Activated CD8-positive, alpha-beta T cell treated with anti-CD3 and anti-CD28 coated beads, Interleukin-2, amount 10 ng/mL, durations not matched to agents 7 days and 5 days (primary cell): Measurements from ENCODE around the gene ARHGAP23. TPM values are rescaled to one million over a fixed set of nuclear protein-coding genes. Genes with fewer than 3 reads are reported as not detected.
"Not testable (repeated sequence)": the region's sequence is repeated elsewhere in the genome, so short reads cannot be mapped to it uniquely, and the experiment has no call there.

ENCODE experiments used
- ATAC-seq: fragments of 150-1000 bp; cut with Tn5 transposase; one replicate; pipeline ENCODE4 v1.10.0; 2021; ENCODE audit warnings: moderate library complexity
- CTCF ChIA-PET: fragments of 350-600 bp; sonication (Branson Sonifier 250); formaldehyde crosslinking; loops from one replicate; lab custom pipeline; 2021; ENCODE audit warnings: antibody characterized with exemption; lab: Charles Lee
- POLR2A ChIA-PET: fragments of 350-600 bp; sonication (Branson Sonifier 250); formaldehyde crosslinking; loops from one replicate; lab custom pipeline; 2021; ENCODE audit warnings: antibody characterized with exemption; lab: Charles Lee
- DNase-seq: peaks from one replicate; pipeline ENCODE4 v3.0.0-alpha.2; 2020
- H3K27ac Mint-ChIP-seq: one replicate; pipeline ENCODE4 v1.8.0; 2021; ENCODE audit warnings: mild to moderate bottlenecking, mixed read lengths
- H3K27me3 Mint-ChIP-seq: one replicate; pipeline ENCODE4 v1.8.0; 2021; ENCODE audit warnings: low read depth, mixed read lengths
- H3K36me3 Mint-ChIP-seq: one replicate; pipeline ENCODE4 v1.8.0; 2021; ENCODE audit warnings: low read depth, mixed read lengths
- H3K4me1 Mint-ChIP-seq: one replicate; pipeline ENCODE4 v1.8.0; 2021; ENCODE audit warnings: low read depth, mixed read lengths
- H3K4me3 Mint-ChIP-seq: one replicate; pipeline ENCODE4 v1.8.0; 2021; ENCODE audit warnings: mild to moderate bottlenecking, mixed read lengths
- H3K9me3 Mint-ChIP-seq: one replicate; pipeline ENCODE4 v1.8.0; 2022; ENCODE audit warnings: mixed read lengths; ENCODE audit not compliant: insufficient read depth
- total RNA-seq, 2 experiments: library from RNA; stranded (reverse); gene quantifications; one replicate each; pipeline ENCODE4 v1.2.3, GENCODE V29; 2021

ARHGAP23 gene
- total RNA-seq, 2 experiments from 2014 or later = 0.24 to 0.47 TPM

GRCh38 chr17:38482700-38483043 is 54.4 kb downstream of the ARHGAP23 start:
- H3K9me3 Mint-ChIP-seq, POLR2A ChIA-PET, H3K4me3 Mint-ChIP-seq, H3K27me3 Mint-ChIP-seq, H3K36me3 Mint-ChIP-seq, H3K4me1 Mint-ChIP-seq, DNase-seq, ATAC-seq, H3K27ac Mint-ChIP-seq: not testable (repeated sequence)
- CTCF ChIA-PET = interaction anchor here (3.5 kb wide), 1 partner anchor 59 kb away, joined by 10 read pairs; no protein-coding TSS in a partner anchor

GRCh38 chr17:38484242-38485145 is 56.2 kb downstream of the ARHGAP23 start:
- ATAC-seq (peak; percentile 81), DNase-seq (peak; percentile 74)
- CTCF ChIA-PET = interaction anchor here (0.7 to 3.5 kb wide), 3 partner anchors 41 to 61 kb away, joined by 3 to 10 read pairs (median 3); no protein-coding TSS in a partner anchor
- H3K9me3 Mint-ChIP-seq, H3K4me1 Mint-ChIP-seq, POLR2A ChIA-PET, H3K36me3 Mint-ChIP-seq, H3K27ac Mint-ChIP-seq, H3K4me3 Mint-ChIP-seq: not testable (repeated sequence)
- H3K27me3 Mint-ChIP-seq = peaks cover 10% of the 10 kb centered on the region

GRCh38 chr17:38485146-38485468 is 56.8 kb downstream of the ARHGAP23 start:
- Mint-ChIP-seq H3K4me1 (peaks cover 5% of the 10 kb centered on the region), H3K27me3 (peaks cover 10% of the 10 kb centered on the region), H3K27ac (no peak overlapping the region), H3K36me3 (no peaks in the 10 kb centered on the region), H3K4me3 (no peak overlapping the region), H3K9me3 (no peaks in the 10 kb centered on the region)
- no peak for ATAC-seq
- no peak for DNase-seq
- ChIA-PET CTCF (interaction anchor here (1.1 to 1.3 kb wide), 2 partner anchors 42 to 62 kb away, joined by 3 to 5 read pairs; no protein-coding TSS in a partner anchor), POLR2A (no interaction called here)

- H3K9me3 Mint-ChIP-seq, H3K4me3 Mint-ChIP-seq, H3K36me3 Mint-ChIP-seq, H3K27ac Mint-ChIP-seq, H3K4me1 Mint-ChIP-seq, ATAC-seq, DNase-seq, POLR2A ChIA-PET: not testable (repeated sequence)
- peaks cover 10% of the 10 kb centered on the region for H3K27me3 Mint-ChIP-seq
- CTCF ChIA-PET = interaction anchor here (1.1 kb wide), 1 partner anchor 62 kb away, joined by 5 read pairs; no protein-coding TSS in a partner anchor
Observed at GRCh38 chr17:38485681-38486298, 57.5 kb downstream of the ARHGAP23 start.

GRCh38 chr17:38489774-38490173 is 61.5 kb downstream of the ARHGAP23 start:
- H3K4me3 Mint-ChIP-seq, H3K27me3 Mint-ChIP-seq, POLR2A ChIA-PET, ATAC-seq, H3K36me3 Mint-ChIP-seq, H3K4me1 Mint-ChIP-seq, H3K27ac Mint-ChIP-seq, H3K9me3 Mint-ChIP-seq, DNase-seq: not testable (repeated sequence)
- CTCF ChIA-PET = interaction anchor here (1.9 to 5.8 kb wide), 2 partner anchors 140 to 177 kb away, joined by 4 to 42 read pairs; no protein-coding TSS in a partner anchor

- H3K4me3 Mint-ChIP-seq, H3K36me3 Mint-ChIP-seq, DNase-seq, H3K27ac Mint-ChIP-seq, ATAC-seq, H3K4me1 Mint-ChIP-seq, H3K27me3 Mint-ChIP-seq, H3K9me3 Mint-ChIP-seq, POLR2A ChIA-PET: not testable (repeated sequence)
- CTCF ChIA-PET = interaction anchor here (1.1 to 5.8 kb wide), 5 partner anchors 18 to 178 kb away, joined by 3 to 42 read pairs (median 5); no protein-coding TSS in a partner anchor
Observed at GRCh38 chr17:38491346-38492066, 63.2 kb downstream of the ARHGAP23 start.

- H3K36me3 Mint-ChIP-seq, H3K27me3 Mint-ChIP-seq, H3K9me3 Mint-ChIP-seq, H3K4me1 Mint-ChIP-seq, POLR2A ChIA-PET, H3K4me3 Mint-ChIP-seq, H3K27ac Mint-ChIP-seq: not testable (repeated sequence)
- DNase-seq (peak; percentile 96), ATAC-seq (peak; percentile 88)
- CTCF ChIA-PET = interaction anchor here (0.7 to 5.8 kb wide), 9 partner anchors 17 to 177 kb away, joined by 3 to 42 read pairs (median 4); no protein-coding TSS in a partner anchor
Observed at GRCh38 chr17:38492067-38493040, 64.1 kb downstream of the ARHGAP23 start.

GRCh38 chr17:38494152-38494551 is 65.9 kb downstream of the ARHGAP23 start:
- H3K27ac Mint-ChIP-seq, H3K36me3 Mint-ChIP-seq, H3K9me3 Mint-ChIP-seq, H3K4me3 Mint-ChIP-seq, DNase-seq, H3K27me3 Mint-ChIP-seq, POLR2A ChIA-PET, ATAC-seq, H3K4me1 Mint-ChIP-seq: not testable (repeated sequence)
- CTCF ChIA-PET = interaction anchor here (1.7 kb wide), 1 partner anchor 70 kb away, joined by 4 read pairs; no protein-coding TSS in a partner anchor

GRCh38 chr17:38497656-38498055 is 69.4 kb downstream of the ARHGAP23 start:
- ATAC-seq = not testable (repeated sequence)

GRCh38 chr17:38498353-38498752 is 70.1 kb downstream of the ARHGAP23 start:
- Mint-ChIP-seq H3K36me3 (no peaks in the 10 kb centered on the region), H3K4me1 (peaks cover 5% of the 10 kb centered on the region), H3K27ac (no peak overlapping the region), H3K27me3 (no peaks in the 10 kb centered on the region), H3K4me3 (no peak overlapping the region), H3K9me3 (no peaks in the 10 kb centered on the region)
- ChIA-PET CTCF (interaction anchor here (1.3 kb wide), 1 partner anchor 165 kb away, joined by 3 read pairs; no protein-coding TSS in a partner anchor), POLR2A (no interaction called here)
- ATAC-seq = no peak
- no peak for DNase-seq

More at GRCh38 chr17:38497656-38498055, 69.4 kb downstream of the ARHGAP23 start:
- H3K4me3 Mint-ChIP-seq, POLR2A ChIA-PET, H3K27ac Mint-ChIP-seq, H3K9me3 Mint-ChIP-seq, H3K36me3 Mint-ChIP-seq, DNase-seq, H3K27me3 Mint-ChIP-seq, H3K4me1 Mint-ChIP-seq: not testable (repeated sequence)
- CTCF ChIA-PET = interaction anchor here (1.3 kb wide), 1 partner anchor 166 kb away, joined by 3 read pairs; no protein-coding TSS in a partner anchor
